Adrenal gland (tissue), 5 donors: ENCODE data around the gene TMEM147.

Experiments
- CTCF ChIP-seq, 6 experiments: fragments of 450-650 bp in 4 of 6; fragments of 200-600 bp in 2 of 6; sonication (generic) in 1 of 6; IDR thresholded peaks; 1 replicate in 5 of 6; 2 replicates in 1 of 6; pipeline versions ENCODE4 v1.5.1 to v1.8.0; 2016 to 2021; ENCODE audit warnings: antibody characterized with exemption in 6 of 6, mild to moderate bottlenecking in 2 of 6, moderate library complexity in 1 of 6
- POLR2A ChIP-seq, 2 donors: fragments of 450-650 bp; IDR thresholded peaks; one replicate each; pipeline ENCODE4 v1.6.1; 2017; ENCODE audit warnings: antibody characterized with exemption in 2 of 2, mild to moderate bottlenecking in 2 of 2, moderate library complexity in 1 of 2
- donor health status: DM: no; HTN: no; CAD: no.

- TF ChIP-seq CTCF (IDR thresholded peaks at IDR 0.05) (no peak), POLR2A (IDR thresholded peaks at IDR 0.05) (no peak)
Measured at GRCh38 chr19:35561436-35561835, 16.0 kb downstream of the TMEM147 start.
